ENCODE results near the gene SIRT5. TPM values are rescaled to one million over a fixed set of nuclear protein-coding genes. Genes with fewer than 3 reads are reported as not detected.

The SIRT5 gene
- total RNA-seq, 6 donors from 2014 or later: 7.0 to 19.9 (median 11.0) TPM

DNA sequence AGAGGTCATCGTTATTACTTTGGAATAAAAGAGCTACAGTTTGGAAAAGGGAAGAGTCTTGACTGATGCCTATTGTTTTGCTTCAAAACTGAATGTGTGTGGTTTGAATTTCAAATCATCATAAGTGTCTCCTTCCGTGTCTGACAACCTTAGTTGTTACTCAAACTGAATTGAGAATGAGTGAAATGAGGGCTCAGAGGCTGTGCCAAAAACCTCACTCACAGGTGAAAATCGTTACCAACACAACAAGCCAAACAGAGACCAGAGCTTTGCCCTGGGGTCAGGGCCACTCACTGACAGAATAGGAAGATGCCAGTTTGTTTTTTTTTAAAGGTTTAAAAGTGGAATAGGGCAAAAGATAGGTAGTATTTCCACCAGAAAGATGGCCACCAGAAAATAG is 15.2 kb upstream of the SIRT5 start:
- WGBS, 2 donors: 27 to 43% methylated on average over 3 of the region's 3 CpGs
- no peak overlapping the region for H3K4me3 ChIP-seq
- DNase-seq (no peak), ATAC-seq (ENCODE audit: low FRiP score in 2 of 2) (no peak)
- H3K27me3 ChIP-seq: no peaks in the 10 kb centered on the region
- H3K36me3 ChIP-seq: no peaks in the 10 kb centered on the region
- H3K9me3 ChIP-seq: no peaks in the 10 kb centered on the region
- peak overlapping the region in 3 of 4 donors; percentile 54 to 63 (median 62) for H3K27ac ChIP-seq
- TF ChIP-seq EP300 (IDR thresholded peaks at IDR 0.05) (no peak), POLR2A (IDR thresholded peaks at IDR 0.05) (no peak), POLR2AphosphoS5 (IDR thresholded peaks at IDR 0.05) (no peak)
- TF ChIP-seq, protein P1, sequence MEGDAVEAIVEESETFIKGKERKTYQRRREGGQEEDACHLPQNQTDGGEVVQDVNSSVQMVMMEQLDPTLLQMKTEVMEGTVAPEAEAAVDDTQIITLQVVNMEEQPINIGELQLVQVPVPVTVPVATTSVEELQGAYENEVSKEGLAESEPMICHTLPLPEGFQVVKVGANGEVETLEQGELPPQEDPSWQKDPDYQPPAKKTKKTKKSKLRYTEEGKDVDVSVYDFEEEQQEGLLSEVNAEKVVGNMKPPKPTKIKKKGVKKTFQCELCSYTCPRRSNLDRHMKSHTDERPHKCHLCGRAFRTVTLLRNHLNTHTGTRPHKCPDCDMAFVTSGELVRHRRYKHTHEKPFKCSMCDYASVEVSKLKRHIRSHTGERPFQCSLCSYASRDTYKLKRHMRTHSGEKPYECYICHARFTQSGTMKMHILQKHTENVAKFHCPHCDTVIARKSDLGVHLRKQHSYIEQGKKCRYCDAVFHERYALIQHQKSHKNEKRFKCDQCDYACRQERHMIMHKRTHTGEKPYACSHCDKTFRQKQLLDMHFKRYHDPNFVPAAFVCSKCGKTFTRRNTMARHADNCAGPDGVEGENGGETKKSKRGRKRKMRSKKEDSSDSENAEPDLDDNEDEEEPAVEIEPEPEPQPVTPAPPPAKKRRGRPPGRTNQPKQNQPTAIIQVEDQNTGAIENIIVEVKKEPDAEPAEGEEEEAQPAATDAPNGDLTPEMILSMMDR (IDR thresholded peaks at IDR 0.05): no peak
- peaks cover 16 to 35% (median 25%) of the 10 kb centered on the region in 4 donors for H3K4me1 ChIP-seq

GRCh38 chr6:13559968-13560650 is 14.3 kb upstream of the SIRT5 start:
- Histone ChIP-seq H3K36me3 (no peaks in the 10 kb centered on the region), H3K4me3 (no peak overlapping the region), H3K9me3 (no peaks in the 10 kb centered on the region), H3K27me3 (no peaks in the 10 kb centered on the region), H3K4me1 (peaks cover 14 to 29% (median 22%) of the 10 kb centered on the region in 4 donors), H3K27ac (peak overlapping the region in 2 of 4 donors; percentile 54 to 67)
- DNase-seq (no peak), ATAC-seq (ENCODE audit: low FRiP score in 2 of 2) (no peak)
- 91 to 96% methylated on average over 4 of the region's 4 CpGs for WGBS, 2 donors
- TF ChIP-seq POLR2A (IDR thresholded peaks at IDR 0.05): no peak
- TF ChIP-seq EP300 (IDR thresholded peaks at IDR 0.05): no peak
- TF ChIP-seq POLR2AphosphoS5 (IDR thresholded peaks at IDR 0.05): no peak
- TF ChIP-seq, protein P1 (IDR thresholded peaks at IDR 0.05): no peak

DNA sequence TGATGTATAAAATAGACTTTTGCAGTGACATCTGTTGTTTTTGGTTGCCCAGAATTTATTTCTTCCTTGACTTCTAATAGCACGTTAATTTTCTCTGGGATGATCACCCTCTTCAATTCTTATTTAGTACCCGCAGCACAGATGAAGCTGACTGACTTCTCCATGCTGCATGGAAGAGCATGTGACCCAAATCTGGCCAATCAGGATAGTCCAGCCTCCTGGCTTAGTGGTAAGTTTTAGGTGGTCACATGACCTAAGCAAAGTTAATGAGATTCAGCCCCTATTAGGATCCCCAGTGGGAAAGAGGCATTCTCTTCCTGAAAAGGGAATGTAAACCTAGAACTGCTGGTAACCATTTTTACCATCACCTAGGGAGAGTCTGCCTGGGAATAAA is 13.8 kb upstream of the SIRT5 start:
- no peaks in the 10 kb centered on the region for H3K36me3 ChIP-seq
- no peak for TF ChIP-seq EP300 (IDR thresholded peaks at IDR 0.05)
- TF ChIP-seq, protein P1 (IDR thresholded peaks at IDR 0.05): no peak
- TF ChIP-seq POLR2A (IDR thresholded peaks at IDR 0.05): no peak
- TF ChIP-seq POLR2AphosphoS5 (IDR thresholded peaks at IDR 0.05): no peak

GRCh38 chr6:13561624-13562267 is 12.7 kb upstream of the SIRT5 start:
- ATAC-seq (ENCODE audit: low FRiP score in 2 of 2) (peak in 1 of 2 donors; percentile 78), DNase-seq (peak in 1 of 2 donors; percentile 52)
- no peaks in the 10 kb centered on the region for H3K9me3 ChIP-seq
- H3K27me3 ChIP-seq: no peaks in the 10 kb centered on the region
- H3K4me3 ChIP-seq: no peak overlapping the region
- 48 to 49% methylated on average over 10 of the region's 10 CpGs for WGBS, 2 donors
- TF ChIP-seq EP300 (IDR thresholded peaks at IDR 0.05) (peak in 3 of 4 donors; percentile 52 to 78 (median 63)), POLR2AphosphoS5 (IDR thresholded peaks at IDR 0.05) (peak; percentile 54 to 65), POLR2A (IDR thresholded peaks at IDR 0.05) (peak in 1 of 4 donors; percentile 10)
- TF ChIP-seq, protein P1 (IDR thresholded peaks at IDR 0.05): no peak
- H3K36me3 ChIP-seq: no peaks in the 10 kb centered on the region
- peak overlapping the region; percentile 61 to 67 (median 66) for H3K27ac ChIP-seq
- H3K4me1 ChIP-seq: peaks cover 9 to 24% (median 18%) of the 10 kb centered on the region in 4 donors

More for the DNA sequence above, 13.8 kb upstream of the SIRT5 start:
- H3K9me3 ChIP-seq: no peaks in the 10 kb centered on the region
- H3K27ac ChIP-seq: peak overlapping the region; percentile 61 to 67 (median 66)
- no peak overlapping the region for H3K4me3 ChIP-seq
- H3K4me1 ChIP-seq: peaks cover 11 to 25% (median 20%) of the 10 kb centered on the region in 4 donors
- H3K27me3 ChIP-seq: no peaks in the 10 kb centered on the region
- no peak for ATAC-seq (ENCODE audit: low FRiP score in 2 of 2)
- 100% methylated on average over 2 of the region's 2 CpGs for WGBS, 2 donors
- DNase-seq: no peak

All from upper lobe of left lung (tissue), 6 donors.